RPMI8226 (cell line): ENCODE measurements around the gene DDRGK1.
"Not testable (repeated sequence)": the region's sequence is repeated elsewhere in the genome, so short reads cannot be mapped to it uniquely, and the experiment has no call there.

Source experiments
- DNase-seq: peaks from one replicate; pipeline ENCODE4 v3.0.0-alpha.2; 2015

The DDRGK1 gene

DNA sequence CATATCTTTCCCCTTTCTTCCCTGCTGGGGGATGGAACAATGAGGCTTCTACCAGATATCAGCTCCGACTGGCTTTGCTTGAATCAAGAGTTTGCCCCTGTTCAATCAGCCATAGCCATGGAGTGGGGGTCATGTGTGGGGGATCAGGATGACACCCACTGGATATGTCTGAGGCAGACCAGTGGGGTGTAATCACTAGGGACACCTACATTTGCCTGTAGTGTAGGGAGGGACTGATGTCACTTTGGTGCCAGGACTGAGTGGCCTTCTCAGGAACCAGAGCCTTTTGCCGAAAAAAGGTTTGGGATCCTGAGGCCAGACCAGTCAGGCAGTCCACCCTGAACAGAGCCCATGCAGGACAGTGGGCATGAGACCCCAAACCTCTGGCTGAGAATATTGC lies 5.9 kb upstream of the DDRGK1 start:
- no peak for DNase-seq

DNA sequence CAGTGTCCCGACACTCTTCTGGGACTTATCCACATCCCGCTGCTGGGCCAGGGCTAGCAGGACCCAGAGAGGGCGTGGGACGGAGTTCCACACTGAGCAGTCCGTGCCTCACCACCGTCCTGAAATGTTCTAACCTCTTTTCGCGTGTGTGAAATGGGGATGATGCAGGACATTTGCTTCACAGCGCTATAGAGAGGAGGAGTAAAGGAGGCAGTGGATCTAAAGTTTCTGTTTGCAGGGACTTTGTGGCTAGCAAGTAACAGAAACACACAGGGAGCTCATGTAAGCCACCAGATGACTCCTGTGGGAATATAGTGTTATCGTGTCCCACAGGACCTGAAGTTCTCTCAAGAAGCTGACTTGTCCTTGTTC lies 5.5 kb upstream of the DDRGK1 start:
- DNase-seq = peak; percentile 23

DNA sequence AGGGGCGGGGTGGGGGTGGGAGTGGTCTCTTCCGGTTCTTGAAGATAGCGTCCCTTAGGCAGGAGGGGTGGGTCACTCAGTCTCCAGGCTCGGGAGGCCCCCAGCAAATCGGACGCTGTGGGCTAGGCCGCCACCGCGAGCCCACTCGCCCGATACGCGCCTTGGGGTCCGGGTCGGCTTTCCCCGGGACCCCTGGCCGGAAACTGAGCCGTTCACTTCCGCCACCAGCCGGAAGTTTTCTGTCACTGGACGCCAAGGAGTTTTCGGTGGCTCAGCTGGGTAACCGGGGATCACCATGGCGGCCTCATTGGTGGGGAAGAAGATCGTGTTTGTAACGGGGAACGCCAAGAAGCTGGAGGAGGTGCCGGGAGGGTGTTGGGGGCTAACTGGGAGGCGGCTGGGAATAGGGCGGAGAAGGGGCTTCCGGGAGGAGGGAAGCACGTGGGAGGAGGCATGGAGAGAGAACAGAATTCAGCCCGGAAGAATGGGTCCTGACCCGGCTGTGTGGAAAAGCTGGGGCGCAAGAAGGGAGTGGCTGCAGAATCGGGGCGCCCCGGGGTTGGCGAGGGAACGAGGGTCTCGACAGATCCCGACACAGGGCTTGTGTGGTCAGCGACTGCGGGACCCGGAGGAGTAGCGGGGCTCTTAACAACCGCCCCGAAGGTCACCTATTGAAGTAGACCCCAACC lies 4.9 kb upstream of the DDRGK1 start, which contains the start of gene ITPA:
ITPA (plus strand) TSS at position 242 of the 689 bp plus-strand sequence; CDS start at position 296, 54 bp downstream.
- DNase-seq = peak; percentile 68

DNA sequence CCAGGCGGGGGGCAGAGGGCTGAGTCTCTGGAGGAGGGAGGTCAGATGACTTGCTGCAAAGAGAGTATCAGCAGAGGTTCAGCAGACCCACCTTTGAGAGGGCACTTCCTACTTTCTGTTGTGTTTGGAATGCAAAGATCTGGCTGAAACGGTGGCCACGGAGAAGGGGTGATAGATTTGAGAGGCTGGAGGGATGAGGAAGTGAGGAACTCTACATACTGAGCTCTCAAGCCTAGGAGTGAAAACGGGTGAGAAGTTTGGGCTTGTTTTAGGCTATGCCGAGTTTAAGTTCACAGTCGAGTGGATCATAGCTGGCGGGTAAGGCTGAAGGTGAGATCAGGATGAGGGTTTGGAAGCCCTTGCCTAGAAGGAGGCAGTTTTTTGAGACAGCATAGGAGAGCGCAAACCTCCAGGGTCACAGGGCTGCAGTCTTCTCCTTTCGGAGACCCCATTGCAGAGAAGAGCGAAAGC lies 4.3 kb upstream of the DDRGK1 start:
- peak; percentile 33 for DNase-seq

DNA sequence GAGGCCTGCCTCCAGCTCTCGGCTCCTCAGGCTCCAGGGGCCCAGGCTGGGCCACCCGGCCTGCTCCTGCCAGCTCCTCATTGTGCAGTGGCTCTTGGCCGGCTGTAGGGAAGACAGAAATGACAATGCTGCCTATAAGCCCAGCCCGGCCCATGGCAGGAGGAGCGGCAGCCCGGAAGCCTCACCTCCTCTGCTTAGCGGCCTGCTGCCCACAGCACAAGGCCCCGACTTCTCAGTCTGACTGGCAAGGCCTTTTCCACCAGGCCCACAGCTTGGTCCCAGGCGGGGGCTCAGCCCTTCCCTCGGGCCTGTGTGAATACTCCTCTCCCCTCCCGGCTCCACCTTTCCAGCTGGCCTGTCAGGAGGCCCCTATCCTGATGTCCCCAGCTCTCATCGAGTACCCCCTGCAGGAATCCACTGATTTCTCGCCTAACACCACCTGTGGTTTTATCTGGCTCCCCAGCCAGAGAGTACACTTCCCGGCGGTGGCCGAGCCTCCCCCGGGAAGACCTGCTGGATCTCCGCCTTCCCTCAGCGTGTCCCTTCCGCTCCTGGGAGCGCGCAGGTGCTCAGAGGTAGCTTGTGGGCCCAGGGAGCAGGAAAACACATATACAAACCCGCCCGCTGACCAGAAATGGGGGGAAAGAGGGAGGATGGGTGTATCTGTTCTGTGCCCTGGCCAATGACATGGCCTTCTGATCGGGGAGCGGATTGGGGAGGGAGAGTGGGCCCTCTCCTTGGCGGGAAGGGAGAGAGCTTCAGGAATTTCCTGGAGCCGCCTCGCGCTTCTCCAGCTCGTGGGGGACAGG lies 963 bp downstream of the DDRGK1 start:
- peak; percentile 43 for DNase-seq

DNA sequence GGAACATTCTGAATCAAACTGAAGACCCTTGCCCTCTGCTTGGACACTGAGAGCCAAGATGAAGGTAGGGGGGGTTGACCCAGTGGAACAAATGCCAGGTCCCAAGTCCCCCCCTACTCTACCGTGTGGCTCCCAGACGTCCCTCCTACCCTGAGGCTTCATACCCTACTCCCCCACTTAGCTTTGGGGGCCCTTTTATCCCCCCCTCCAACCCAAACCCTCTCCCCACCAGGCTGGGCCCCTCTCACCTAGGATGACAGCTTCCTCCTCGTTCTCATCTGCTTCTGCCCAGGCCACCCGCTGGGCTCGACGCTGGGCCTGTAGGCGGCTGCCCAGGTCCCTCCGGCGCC lies 1.5 kb downstream of the DDRGK1 start:
- DNase-seq = no peak

DNA sequence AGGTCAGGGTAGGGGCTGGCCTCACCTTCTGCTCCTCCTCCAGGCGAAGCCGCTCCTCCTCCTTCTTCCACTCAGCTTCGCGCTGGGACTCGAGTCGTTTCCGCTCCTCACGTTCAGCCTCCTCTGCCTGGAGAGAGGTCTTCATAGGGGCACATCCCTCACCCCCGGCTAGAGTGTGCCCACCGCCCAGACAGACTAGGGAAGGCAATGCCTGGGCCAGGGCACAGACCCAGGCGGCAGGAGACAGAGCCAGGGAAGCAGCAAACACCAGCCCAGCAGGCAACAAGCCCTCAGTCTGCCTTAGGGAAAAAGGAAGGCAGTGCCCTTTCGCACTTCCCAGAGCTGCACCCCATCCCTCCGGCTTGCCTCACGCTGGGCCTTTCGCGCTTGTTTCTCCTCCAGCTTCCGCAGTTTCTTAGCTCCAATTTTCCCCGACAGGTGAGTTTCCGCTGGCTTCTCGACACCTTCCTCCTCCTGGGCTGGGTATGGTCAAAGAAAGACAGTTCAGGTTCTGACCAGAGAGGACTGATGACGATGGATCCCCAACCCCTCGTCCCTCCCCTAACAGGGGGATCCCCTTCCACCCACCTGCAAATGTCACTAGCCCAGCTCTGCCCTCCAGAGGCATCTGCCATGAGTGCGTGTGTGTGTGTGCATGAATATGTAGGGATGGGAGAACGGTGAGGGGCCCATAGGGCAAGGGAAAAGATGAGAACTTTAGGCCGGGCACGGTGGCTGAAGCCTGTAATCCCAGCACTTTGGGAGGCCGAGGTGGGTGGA lies 4.3 kb downstream of the DDRGK1 start:
- no peak for DNase-seq

DNA sequence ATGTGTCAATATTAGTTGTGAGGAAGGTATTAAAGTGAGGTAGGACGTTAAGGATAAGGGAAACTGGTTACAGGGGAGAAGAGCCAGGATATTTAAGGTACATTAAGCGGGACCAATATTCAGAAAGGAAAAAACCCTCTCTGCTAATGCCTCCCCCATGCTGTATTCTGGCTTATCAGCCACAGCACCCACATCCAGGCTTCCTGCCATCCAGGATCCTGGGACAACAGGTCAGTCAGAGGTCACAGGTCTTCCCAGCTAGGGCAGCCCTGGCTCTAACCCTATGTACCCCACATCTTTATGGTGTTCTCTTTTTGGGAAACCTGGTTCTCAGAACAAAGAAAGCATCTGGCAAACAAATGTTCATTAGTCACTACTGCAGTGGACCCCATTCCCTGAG lies 5.3 kb downstream of the DDRGK1 start:
- DNase-seq = no peak

DNA sequence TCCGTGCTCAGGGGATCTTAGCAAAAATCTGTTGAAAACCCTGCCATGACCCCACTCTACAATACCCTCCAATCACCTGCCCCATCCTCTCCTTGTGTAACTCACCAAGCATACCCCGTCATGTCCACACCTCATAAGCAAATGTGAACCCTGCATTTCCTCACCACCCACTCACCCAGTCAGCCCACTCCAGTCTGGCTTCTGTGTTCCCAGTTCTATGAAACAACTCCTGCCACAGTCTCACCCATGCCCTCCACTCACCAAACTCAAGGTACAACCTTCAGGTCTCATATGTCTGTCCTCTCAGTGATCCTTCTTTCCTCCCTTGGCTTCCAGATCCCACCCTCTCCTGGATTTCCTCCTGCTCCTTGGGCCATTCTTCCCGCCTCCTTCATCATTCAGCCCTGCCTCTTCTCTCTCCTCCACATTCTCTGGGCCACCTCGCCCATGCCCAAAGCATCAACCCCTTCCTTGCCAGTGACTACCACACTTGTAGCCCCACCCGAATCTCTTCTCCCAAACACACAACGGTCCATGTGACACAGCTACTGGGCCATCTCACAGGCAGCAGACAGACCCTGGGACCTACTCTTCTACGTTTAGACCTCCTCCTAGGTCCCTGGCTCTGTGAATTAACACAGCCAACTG lies 8.8 kb downstream of the DDRGK1 start:
- DNase-seq = no peak

DNA sequence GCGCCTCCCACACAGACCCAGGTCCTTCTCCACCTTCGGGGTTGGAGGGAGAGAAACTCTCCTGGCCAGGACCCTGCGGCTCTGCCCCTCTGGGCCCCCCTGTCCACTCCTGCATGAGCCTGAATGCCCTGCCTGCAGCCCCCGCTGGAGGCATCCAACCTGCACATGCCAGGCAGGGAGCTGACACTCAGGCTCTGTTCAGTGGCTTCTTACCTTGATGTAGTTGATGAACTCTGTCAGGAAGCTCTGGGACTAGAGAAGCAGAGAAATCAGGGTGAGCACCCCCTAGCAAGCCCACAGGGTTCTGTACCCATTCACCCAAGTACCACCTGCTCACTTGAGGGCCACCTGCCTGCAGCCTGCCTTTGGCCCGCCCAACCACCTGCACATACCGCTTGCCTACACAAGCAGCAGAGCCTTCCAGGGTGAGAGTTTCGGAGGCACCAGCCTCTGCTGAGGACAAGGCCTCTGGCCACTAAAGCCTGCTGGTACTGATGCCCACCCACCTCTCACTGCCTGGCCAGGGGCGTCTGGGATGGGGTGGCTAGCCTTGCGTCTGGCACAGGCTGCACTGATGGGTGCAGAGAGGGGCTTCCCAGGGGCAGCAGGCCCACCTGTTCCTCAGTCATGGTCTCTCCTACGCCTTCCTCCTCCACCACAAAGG lies 9.7 kb downstream of the DDRGK1 start:
- DNase-seq = no peak

DNA sequence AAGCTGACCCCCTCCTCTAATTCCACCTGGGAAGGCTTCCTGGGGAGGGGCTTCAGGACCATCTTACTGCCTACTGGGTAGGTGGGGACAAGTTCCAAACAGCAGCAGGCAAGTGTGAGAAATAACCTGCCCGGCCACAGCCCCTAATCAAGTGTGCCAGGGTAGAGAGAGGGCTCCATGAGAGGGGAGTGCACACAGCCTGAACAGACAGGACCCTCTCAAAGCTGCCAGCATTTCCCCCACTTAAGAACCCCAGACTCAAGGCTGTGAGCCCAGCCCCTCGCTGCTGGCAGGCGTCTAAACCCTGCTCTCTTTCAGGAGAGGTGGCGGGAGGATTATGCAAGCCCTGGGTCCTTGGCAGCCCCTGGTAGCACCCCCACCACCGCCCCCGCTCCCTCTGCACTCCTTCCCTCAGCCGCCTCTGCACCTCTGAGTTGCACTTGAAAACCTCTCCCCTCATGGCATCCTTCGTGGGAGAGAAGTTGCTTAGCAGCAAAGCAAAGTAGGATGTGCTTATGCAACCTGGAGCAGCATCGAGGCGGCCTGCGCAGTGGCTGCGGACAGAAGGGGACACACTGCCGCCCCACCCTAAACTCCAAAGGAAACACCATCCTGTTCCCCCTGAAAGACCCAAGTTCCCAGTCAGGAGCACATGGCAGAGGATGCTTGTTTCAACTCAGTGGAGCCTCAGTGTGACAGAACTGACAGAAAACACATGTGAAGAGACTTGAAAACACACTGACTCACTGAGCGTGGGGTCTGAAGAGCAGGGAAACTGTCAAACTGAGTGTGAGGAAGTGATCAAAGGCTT lies 10.5 kb downstream of the DDRGK1 start:
- DNase-seq = no peak

DNA sequence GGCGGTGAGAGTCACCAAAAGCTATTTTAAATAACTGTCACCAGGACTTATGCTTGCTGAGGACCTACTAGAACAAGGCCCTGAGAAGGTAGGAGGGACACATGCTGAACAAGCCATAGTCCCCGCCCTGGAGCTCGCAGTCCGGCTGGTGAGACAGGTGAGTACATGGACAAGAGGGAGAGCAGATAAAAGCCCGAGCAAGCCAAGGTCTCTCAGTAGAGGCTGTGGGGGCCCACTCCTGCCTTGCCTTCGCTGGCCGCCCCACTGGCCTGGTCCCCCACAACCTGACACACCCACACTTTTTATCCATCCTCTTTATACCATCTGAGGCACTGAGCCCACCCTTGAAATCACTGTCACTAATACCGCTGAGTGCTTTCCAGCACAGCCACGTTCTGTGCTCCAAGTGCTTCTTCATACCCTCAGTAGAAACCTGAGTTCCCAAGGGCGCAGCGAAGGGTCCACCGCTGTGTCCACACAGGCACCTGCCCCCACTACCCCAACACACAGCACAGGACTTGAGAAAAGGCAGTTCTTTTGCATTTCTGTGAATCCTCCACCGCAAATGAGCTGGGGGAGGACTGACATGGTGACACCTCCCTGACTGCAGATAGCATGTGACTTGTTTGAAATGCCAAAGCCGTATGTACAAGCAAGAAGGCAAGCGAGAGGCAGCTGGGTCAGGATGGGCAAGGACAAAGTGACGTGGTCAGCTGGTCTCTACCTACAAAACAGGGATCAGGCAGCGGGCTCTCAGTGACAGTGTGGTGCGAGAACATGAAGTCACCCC lies 12.1 kb downstream of the DDRGK1 start:
- DNase-seq = no peak

DNA sequence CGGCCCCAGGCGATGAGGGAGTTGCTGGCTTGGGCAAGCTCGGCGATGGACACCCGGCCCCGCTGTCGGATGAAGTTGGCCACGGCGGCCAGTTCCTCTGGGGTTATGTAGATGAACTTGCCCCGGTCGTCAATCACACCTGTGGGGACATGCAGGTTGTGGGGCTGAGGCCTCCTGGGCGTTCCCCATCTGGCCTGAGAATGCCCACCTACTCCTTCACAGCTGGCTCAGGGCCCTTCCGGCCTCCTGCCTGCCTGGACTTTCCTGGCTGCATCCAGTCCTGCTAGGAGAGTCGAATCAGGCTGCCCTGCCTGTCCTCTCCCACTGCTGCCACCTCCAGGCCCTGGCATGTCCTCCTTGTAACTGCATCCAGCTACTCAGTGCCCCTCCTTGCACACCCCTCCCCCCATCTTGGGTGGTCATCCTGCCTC lies 13.8 kb downstream of the DDRGK1 start:
- no peak for DNase-seq

DNA sequence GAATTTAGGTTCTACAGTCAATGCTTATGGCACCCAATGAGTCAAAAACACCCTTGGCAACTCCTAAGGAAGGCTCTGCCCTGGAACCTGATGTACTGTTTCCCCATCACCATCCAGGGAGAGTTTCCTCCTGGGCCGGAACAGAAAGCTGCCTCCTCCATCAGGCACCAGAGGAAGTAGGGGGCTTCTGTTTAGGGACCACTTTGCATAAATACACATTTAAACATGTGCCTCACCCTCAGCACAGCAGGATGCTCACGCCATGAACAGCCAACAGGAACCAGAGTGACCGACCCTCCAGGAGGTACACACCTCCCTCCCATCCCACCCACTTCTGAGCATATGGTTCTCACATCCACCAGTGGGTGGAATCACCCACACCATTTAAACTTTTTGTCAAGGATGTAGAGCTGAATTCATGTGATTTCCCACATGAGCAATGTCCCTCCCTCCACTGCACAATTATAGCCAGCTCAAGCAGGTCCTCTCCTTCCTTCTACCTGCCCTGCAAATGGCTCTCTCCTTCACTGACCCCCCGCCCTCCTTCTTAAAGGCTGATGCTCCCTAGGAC lies 14.8 kb downstream of the DDRGK1 start:
- DNase-seq = no peak

DNA sequence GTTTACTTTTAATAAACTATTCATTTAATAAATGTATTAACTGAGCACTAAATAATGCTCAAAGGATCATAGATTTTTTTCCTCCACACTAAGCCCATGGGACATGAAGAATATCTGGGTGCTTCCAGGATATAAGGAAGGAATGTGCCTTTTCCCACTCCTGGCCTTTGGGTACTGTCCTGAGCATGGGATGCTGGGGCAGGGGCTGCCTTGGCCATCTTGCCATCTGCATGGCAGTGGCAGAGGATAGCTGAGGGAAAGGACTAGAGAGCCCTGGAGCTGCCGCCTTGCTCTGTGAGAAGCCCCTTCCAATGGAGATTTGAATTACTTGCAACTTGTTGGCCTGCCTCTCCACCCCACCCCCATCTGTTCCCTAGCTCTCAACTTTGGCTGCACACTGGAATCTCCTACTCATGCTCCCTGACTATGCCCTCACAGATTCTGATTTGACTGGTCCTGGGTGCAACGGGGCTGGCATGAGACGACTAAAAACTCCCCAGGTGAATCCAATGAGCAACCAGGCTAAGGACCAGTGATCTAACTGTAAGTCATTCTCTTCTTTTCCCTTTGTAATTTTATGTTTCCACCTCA lies 15.6 kb downstream of the DDRGK1 start:
- DNase-seq = no peak

DNA sequence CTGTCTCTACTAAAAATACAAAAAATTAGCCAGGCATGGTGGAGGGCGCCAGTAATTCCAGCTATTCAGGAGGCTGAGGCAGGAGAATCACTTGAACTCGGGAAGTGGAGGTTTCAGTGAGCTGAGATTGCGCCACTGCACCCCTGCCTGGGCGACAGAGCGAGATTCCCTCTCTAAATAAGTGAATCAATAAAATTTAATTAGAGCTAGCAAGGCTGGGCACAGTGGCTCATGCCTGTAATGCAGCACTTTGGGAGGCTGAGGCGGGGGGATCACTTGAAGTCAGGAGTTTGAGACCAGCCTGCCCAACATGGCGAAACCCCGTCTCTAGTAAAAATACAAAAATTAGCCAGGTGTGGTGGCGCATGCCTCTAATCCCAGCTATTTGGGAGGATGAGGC lies 16.6 kb downstream of the DDRGK1 start:
- not testable (repeated sequence) for DNase-seq

DNA sequence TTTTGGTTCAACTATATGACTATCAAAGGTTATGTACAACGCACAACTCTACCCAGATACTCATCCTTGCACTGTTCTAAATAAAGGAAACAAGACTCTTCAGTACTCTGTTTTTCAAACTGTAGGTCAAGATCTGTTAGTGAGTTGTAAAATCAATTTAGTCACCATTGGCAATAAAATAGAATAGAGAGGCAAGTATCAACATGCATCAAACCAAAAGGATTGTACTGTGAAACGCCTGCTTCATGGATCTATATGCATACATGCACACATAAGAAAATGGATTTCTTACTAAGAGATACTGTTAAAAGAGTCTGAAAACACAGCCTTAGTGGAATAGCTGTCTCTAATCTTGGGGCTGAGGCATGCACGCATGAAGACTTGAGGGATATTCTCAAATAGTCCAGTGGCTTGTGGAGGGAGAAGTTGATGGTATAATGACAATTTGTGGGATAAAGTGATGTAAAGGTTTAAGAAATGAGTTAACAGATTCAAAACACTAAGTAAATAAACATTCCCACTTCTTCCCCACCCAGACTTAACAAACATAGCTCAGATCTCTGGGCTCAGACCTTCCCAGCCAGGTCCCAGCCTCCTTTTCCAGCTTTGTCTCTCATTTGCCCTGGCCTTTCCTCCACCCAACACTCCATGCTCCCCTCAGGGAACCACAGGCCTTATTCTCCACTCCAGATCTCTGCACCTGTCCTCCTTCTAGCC lies 20.4 kb downstream of the DDRGK1 start:
- DNase-seq = no peak

DNA sequence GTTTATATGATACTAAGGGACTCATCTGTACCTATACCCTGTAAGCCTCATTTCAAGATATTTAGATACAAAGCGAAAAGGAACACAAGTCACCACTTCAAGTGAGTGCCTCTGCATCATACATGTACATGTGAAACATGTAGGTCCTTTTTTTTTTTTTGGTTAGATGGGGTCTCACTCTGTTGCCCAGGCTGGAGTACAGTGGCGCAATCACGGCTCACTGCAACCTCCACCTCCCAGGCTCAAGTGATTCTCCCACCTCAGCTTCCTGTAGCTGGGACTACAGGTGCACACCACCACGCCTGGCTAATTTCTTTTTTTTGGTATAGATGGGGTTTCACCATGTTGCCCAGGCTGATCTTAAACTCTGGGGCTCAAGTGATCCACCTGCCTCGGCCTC lies 22.1 kb downstream of the DDRGK1 start:
- DNase-seq = not testable (repeated sequence)

DNA sequence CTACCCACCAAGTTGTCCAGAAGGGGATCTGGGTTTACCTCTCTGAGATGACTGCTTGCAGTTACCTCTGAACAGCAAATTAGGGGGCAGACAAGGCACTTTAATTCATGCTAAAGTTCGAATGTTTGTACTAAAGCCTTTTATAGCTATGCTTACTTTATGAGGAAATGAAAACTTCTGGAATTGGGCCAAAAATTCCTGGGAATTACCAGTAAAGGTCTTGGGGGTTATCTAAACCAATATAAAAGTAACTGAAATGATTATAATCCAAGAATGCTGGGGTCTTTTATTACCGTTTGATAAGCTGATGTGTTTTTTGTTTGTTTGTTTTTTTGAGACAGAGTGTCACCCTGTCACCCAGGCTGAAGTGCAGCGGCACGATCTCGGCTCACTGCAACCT lies 23.2 kb downstream of the DDRGK1 start:
- no peak for DNase-seq
